HS-5 (cell line): ENCODE measurements around the gene DPF3.

Experiments
- DNase-seq: peaks from one replicate; pipeline ENCODE4 v3.0.0-alpha.2; 2012; ENCODE audit warnings: low read depth

Gene DPF3

GRCh38 chr14:72615451-72616121 is 278.3 kb downstream of the DPF3 start:
- DNase-seq: no peak

- no peak for DNase-seq
Observed at GRCh38 chr14:72614891-72615415, 278.9 kb downstream of the DPF3 start.

- no peak for DNase-seq
Observed at GRCh38 chr14:72614365-72614764, 279.5 kb downstream of the DPF3 start.

GRCh38 chr14:72613975-72614319 is 280.0 kb downstream of the DPF3 start:
- DNase-seq: no peak

- DNase-seq: no peak
Observed at GRCh38 chr14:72613231-72613974, 280.5 kb downstream of the DPF3 start.

- DNase-seq: no peak
Observed at GRCh38 chr14:72612041-72612440, 281.9 kb downstream of the DPF3 start.

GRCh38 chr14:72611506-72611905 is 282.4 kb downstream of the DPF3 start:
- no peak for DNase-seq

GRCh38 chr14:72610831-72611200 is 283.1 kb downstream of the DPF3 start:
- no peak for DNase-seq

GRCh38 chr14:72610096-72610830 is 283.6 kb downstream of the DPF3 start:
- DNase-seq: no peak

GRCh38 chr14:72609205-72609916 is 284.5 kb downstream of the DPF3 start:
- no peak for DNase-seq

- peak; percentile 86 for DNase-seq
Observed at GRCh38 chr14:72608391-72609204, 285.3 kb downstream of the DPF3 start.

- peak; percentile 11 for DNase-seq
Observed at GRCh38 chr14:72607386-72608130, 286.3 kb downstream of the DPF3 start.

- DNase-seq: no peak
Observed at GRCh38 chr14:72606879-72607278, 287.0 kb downstream of the DPF3 start.

- DNase-seq: no peak
Observed at GRCh38 chr14:72605921-72606220, 288.0 kb downstream of the DPF3 start.

- DNase-seq: no peak
Observed at GRCh38 chr14:72605096-72605920, 288.6 kb downstream of the DPF3 start.

- no peak for DNase-seq
Observed at GRCh38 chr14:72604133-72604532, 289.8 kb downstream of the DPF3 start.

GRCh38 chr14:72603639-72604038 is 290.3 kb downstream of the DPF3 start:
- DNase-seq: no peak

- no peak for DNase-seq
Observed at GRCh38 chr14:72600551-72601330, 293.2 kb downstream of the DPF3 start.
